Measurements from ENCODE around the gene UNC13B. TPM values are rescaled to one million over a fixed set of nuclear protein-coding genes. Genes with fewer than 3 reads are reported as not detected.

Gene UNC13B
- total RNA-seq, 1 experiment from 2014 or later: not detected

DNA sequence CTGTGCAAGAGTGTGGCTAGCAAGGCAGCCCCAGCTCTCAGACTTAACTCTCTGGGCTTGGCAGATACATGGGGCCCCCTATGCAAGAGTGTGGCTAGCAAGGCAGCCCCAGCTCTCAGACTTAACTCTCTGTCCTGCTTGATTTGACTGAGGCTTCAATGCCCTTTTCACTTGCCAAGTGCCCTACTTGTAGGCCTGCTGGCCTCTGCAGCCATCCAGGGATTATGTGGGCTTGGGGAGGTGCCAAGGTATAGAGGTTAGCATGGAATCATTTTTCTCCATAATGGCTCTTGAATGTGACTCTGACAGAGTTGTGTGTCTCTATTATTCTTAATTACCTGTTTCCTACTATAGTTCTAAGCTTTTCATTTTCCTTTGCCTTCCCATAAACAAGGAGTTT lies 212.6 kb downstream of the UNC13B start:
- no peak for DNase-seq
- Histone ChIP-seq H3K9me2 (replicated peaks; ENCODE audit: insufficient read depth, low read length) (no peaks in the 10 kb centered on the region), H3K4me3 (ENCODE audit: low read length) (no peak overlapping the region), H4K20me1 (ENCODE audit: insufficient read depth, low read depth, low read length) (no peaks in the 10 kb centered on the region), H3K9me3 (ENCODE audit: low read length) (no peaks in the 10 kb centered on the region), H3K4me2 (ENCODE audit: low read depth, low read length, poor library complexity, severe bottlenecking) (no peak overlapping the region), H3K4me1 (ENCODE audit: low read length) (no peaks in the 10 kb centered on the region), H3K9ac (ENCODE audit: low read length) (no peak overlapping the region), H3K27me3 (ENCODE audit: low read length) (no peaks in the 10 kb centered on the region), H2AFZ (ENCODE audit: low read length) (no peak overlapping the region), H3K27ac (ENCODE audit: low read length) (no peak overlapping the region), H3K36me3 (ENCODE audit: insufficient read depth, low read length) (no peaks in the 10 kb centered on the region), H3K79me2 (ENCODE audit: low read length) (no peaks in the 10 kb centered on the region)

DNA sequence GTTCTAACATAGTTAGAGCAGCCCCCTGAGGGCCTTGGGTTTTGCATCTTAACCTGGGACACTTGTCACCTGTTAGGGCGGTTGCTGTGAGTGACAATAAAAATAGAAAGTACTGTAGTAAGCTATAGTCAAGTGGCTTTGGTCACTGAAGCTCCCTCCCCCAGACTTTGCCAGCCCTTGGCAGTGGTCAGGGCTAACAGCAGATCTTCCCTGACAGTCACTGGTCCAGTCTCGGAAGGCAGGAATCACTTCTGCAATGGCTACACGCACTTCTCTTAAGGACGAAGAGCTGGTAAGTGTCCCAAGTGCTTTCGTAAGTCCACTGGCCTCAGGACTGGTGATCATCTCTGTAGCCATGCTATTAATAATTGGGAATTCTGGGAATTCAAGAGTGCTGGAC lies 213.1 kb downstream of the UNC13B start:
- H3K9ac ChIP-seq (ENCODE audit: low read length): no peak overlapping the region
- no peaks in the 10 kb centered on the region for H3K9me3 ChIP-seq (ENCODE audit: low read length)
- no peaks in the 10 kb centered on the region for H3K4me1 ChIP-seq (ENCODE audit: low read length)
- H4K20me1 ChIP-seq (ENCODE audit: insufficient read depth, low read depth, low read length): no peaks in the 10 kb centered on the region
- H3K4me2 ChIP-seq (ENCODE audit: low read depth, low read length, poor library complexity, severe bottlenecking): no peak overlapping the region
- no peak overlapping the region for H3K27ac ChIP-seq (ENCODE audit: low read length)
- H3K36me3 ChIP-seq (ENCODE audit: insufficient read depth, low read length): no peaks in the 10 kb centered on the region
- H3K4me3 ChIP-seq (ENCODE audit: low read length): no peak overlapping the region
- H3K9me2 ChIP-seq (replicated peaks; ENCODE audit: insufficient read depth, low read length): no peaks in the 10 kb centered on the region
- no peaks in the 10 kb centered on the region for H3K79me2 ChIP-seq (ENCODE audit: low read length)
- no peaks in the 10 kb centered on the region for H3K27me3 ChIP-seq (ENCODE audit: low read length)
- no peak overlapping the region for H2AFZ ChIP-seq (ENCODE audit: low read length)
- DNase-seq: no peak

DNA sequence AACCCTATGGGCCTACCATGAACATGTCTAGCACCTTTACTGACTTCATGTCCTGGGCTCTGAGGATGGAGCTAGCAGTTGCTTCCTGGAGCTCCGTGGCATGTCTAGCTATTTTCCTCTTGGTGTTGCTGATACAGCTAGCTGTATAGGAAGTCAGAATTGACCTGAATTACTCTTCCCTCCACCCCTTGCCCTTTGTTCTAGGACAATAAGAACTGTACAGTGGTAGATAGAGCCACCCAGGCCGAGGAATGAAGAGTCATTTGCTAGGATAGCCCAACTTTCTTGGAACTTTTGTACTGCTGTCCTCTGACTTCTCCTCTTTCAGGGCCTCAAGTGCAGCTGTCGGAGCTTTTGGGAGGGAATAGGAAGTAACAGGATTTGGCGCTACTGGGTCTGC lies 218.2 kb downstream of the UNC13B start:
- no peak overlapping the region for H3K9ac ChIP-seq (ENCODE audit: low read length)
- H3K9me3 ChIP-seq (ENCODE audit: low read length): no peaks in the 10 kb centered on the region
- H3K4me3 ChIP-seq (ENCODE audit: low read length): no peak overlapping the region
- H3K4me2 ChIP-seq (ENCODE audit: low read depth, low read length, poor library complexity, severe bottlenecking): no peak overlapping the region
- H3K27me3 ChIP-seq (ENCODE audit: low read length): no peaks in the 10 kb centered on the region
- no peak overlapping the region for H3K27ac ChIP-seq (ENCODE audit: low read length)
- H2AFZ ChIP-seq (ENCODE audit: low read length): no peak overlapping the region
- no peaks in the 10 kb centered on the region for H3K79me2 ChIP-seq (ENCODE audit: low read length)
- H4K20me1 ChIP-seq (ENCODE audit: insufficient read depth, low read depth, low read length): no peaks in the 10 kb centered on the region
- H3K9me2 ChIP-seq (replicated peaks; ENCODE audit: insufficient read depth, low read length): no peaks in the 10 kb centered on the region
- no peaks in the 10 kb centered on the region for H3K4me1 ChIP-seq (ENCODE audit: low read length)
- DNase-seq: no peak
- no peaks in the 10 kb centered on the region for H3K36me3 ChIP-seq (ENCODE audit: insufficient read depth, low read length)

DNA sequence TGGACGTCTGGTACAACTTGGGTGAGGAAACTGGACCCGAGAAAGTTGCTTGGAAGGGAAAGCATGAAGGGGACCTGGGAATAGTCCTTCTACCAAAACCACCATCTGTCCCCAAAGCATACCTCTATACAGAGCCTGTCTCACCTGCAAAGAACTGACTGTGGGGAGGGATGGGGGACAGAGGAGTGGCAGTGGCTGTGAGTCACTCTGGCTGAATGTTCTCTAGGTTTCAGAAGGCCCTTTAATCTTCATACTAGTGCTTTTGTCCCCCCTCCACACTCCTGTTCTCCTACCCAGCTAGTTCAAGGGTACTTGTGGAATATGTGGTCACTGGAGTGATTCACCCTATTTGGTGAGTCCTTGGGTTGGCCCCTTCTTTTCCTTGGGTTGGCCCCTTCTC lies 218.8 kb downstream of the UNC13B start:
- H3K27me3 ChIP-seq (ENCODE audit: low read length): no peaks in the 10 kb centered on the region
- H3K9me2 ChIP-seq (replicated peaks; ENCODE audit: insufficient read depth, low read length): no peaks in the 10 kb centered on the region
- H3K36me3 ChIP-seq (ENCODE audit: insufficient read depth, low read length): no peaks in the 10 kb centered on the region
- H3K79me2 ChIP-seq (ENCODE audit: low read length): no peaks in the 10 kb centered on the region
- H2AFZ ChIP-seq (ENCODE audit: low read length): no peak overlapping the region
- no peaks in the 10 kb centered on the region for H3K9me3 ChIP-seq (ENCODE audit: low read length)
- H3K4me1 ChIP-seq (ENCODE audit: low read length): no peaks in the 10 kb centered on the region
- DNase-seq: no peak
- H3K4me3 ChIP-seq (ENCODE audit: low read length): no peak overlapping the region
- H3K27ac ChIP-seq (ENCODE audit: low read length): no peak overlapping the region
- no peak overlapping the region for H3K9ac ChIP-seq (ENCODE audit: low read length)
- H3K4me2 ChIP-seq (ENCODE audit: low read depth, low read length, poor library complexity, severe bottlenecking): no peak overlapping the region
- H4K20me1 ChIP-seq (ENCODE audit: insufficient read depth, low read depth, low read length): no peaks in the 10 kb centered on the region

DNA sequence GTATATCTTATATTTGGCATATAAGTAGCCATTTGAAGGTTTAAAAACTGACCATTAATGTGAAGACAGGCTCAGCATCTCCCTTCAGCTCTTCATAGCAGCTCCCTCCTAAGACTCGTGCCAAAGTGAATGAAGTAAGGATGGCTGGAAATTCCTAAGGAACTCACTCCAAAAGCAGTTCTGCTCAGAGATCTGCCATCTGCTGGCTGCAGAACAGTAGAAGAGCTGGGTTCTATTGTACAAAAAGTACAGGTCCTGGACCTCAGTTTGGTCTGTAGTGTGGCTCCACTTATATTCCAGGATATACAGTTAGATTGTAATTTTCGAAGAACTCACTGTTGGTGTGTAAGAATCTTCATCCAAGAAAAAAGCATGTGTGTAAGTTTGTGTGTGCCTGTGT lies 223.2 kb downstream of the UNC13B start:
- Histone ChIP-seq H3K79me2 (ENCODE audit: low read length) (no peaks in the 10 kb centered on the region), H2AFZ (ENCODE audit: low read length) (no peak overlapping the region), H3K4me3 (ENCODE audit: low read length) (no peak overlapping the region), H3K9me3 (ENCODE audit: low read length) (no peaks in the 10 kb centered on the region), H3K36me3 (ENCODE audit: insufficient read depth, low read length) (no peaks in the 10 kb centered on the region), H3K9ac (ENCODE audit: low read length) (no peak overlapping the region), H3K4me1 (ENCODE audit: low read length) (no peaks in the 10 kb centered on the region), H3K9me2 (replicated peaks; ENCODE audit: insufficient read depth, low read length) (no peaks in the 10 kb centered on the region), H3K27me3 (ENCODE audit: low read length) (no peaks in the 10 kb centered on the region), H4K20me1 (ENCODE audit: insufficient read depth, low read depth, low read length) (no peaks in the 10 kb centered on the region), H3K27ac (ENCODE audit: low read length) (no peak overlapping the region), H3K4me2 (ENCODE audit: low read depth, low read length, poor library complexity, severe bottlenecking) (no peak overlapping the region)
- DNase-seq: no peak

DNA sequence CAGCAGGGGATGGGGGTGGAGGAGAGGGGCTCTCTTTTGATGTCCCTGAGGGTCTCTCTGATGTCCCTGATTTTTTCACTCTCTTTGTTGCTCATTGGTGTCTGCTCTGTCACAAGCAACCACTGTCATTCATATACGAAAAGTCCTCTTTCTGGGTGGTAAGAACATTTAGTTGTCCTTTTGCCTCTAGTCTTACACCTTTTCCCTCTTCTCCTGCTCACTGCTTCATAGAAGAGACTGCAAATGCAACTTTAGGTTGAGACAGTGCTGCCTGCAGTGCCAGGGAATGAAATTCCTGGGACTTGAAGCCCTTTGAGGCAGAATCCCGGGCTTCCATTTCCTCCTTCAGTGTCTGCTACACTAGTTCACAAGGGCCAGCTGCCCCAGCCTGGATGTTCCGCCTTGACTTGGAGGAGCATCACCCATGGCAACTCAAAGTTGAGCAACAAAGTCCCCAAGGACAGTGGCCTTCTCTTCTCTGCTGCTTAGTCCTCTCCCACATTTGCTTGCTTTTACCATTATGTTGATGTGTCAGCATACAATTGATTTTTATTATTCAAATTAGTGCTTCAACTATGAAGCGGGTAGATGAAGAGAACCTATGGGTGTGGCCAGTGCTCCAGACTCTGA lies 233.4 kb downstream of the UNC13B start:
- H3K9ac ChIP-seq (ENCODE audit: low read length): no peak overlapping the region
- H3K4me1 ChIP-seq (ENCODE audit: low read length): no peaks in the 10 kb centered on the region
- H3K27ac ChIP-seq (ENCODE audit: low read length): no peak overlapping the region
- H4K20me1 ChIP-seq (ENCODE audit: insufficient read depth, low read depth, low read length): no peaks in the 10 kb centered on the region
- H2AFZ ChIP-seq (ENCODE audit: low read length): no peak overlapping the region
- no peaks in the 10 kb centered on the region for H3K9me2 ChIP-seq (replicated peaks; ENCODE audit: insufficient read depth, low read length)
- no peaks in the 10 kb centered on the region for H3K27me3 ChIP-seq (ENCODE audit: low read length)
- no peak overlapping the region for H3K4me3 ChIP-seq (ENCODE audit: low read length)
- no peak overlapping the region for H3K4me2 ChIP-seq (ENCODE audit: low read depth, low read length, poor library complexity, severe bottlenecking)
- no peaks in the 10 kb centered on the region for H3K79me2 ChIP-seq (ENCODE audit: low read length)
- no peak for DNase-seq
- H3K36me3 ChIP-seq (ENCODE audit: insufficient read depth, low read length): no peaks in the 10 kb centered on the region
- no peaks in the 10 kb centered on the region for H3K9me3 ChIP-seq (ENCODE audit: low read length)

DNA sequence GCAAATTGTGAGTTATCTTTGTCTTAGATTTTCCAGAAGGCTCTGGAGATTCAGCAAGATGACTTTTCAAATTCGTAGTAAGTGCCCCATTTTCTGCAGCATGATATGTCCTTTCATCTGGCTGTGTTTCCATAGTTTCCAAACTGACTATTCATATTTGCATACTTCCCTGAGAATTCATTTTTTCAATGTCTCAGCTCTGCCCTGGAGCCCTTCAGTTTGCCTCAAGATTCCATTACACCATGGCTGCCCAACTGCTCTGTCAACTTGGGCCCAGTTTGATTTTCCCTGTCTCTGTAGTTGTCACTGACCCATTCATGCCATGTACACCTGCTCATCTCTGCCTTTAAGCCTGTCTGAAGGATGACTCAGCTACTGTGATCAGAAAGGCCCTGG lies 233.9 kb downstream of the UNC13B start:
- H3K9me3 ChIP-seq (ENCODE audit: low read length): no peaks in the 10 kb centered on the region
- no peaks in the 10 kb centered on the region for H3K27me3 ChIP-seq (ENCODE audit: low read length)
- H4K20me1 ChIP-seq (ENCODE audit: insufficient read depth, low read depth, low read length): no peaks in the 10 kb centered on the region
- H3K27ac ChIP-seq (ENCODE audit: low read length): no peak overlapping the region
- H3K9me2 ChIP-seq (replicated peaks; ENCODE audit: insufficient read depth, low read length): no peaks in the 10 kb centered on the region
- DNase-seq: no peak
- H3K36me3 ChIP-seq (ENCODE audit: insufficient read depth, low read length): no peaks in the 10 kb centered on the region
- H3K4me1 ChIP-seq (ENCODE audit: low read length): no peaks in the 10 kb centered on the region
- no peak overlapping the region for H2AFZ ChIP-seq (ENCODE audit: low read length)
- H3K79me2 ChIP-seq (ENCODE audit: low read length): no peaks in the 10 kb centered on the region
- no peak overlapping the region for H3K9ac ChIP-seq (ENCODE audit: low read length)
- no peak overlapping the region for H3K4me3 ChIP-seq (ENCODE audit: low read length)
- no peak overlapping the region for H3K4me2 ChIP-seq (ENCODE audit: low read depth, low read length, poor library complexity, severe bottlenecking)

DNA sequence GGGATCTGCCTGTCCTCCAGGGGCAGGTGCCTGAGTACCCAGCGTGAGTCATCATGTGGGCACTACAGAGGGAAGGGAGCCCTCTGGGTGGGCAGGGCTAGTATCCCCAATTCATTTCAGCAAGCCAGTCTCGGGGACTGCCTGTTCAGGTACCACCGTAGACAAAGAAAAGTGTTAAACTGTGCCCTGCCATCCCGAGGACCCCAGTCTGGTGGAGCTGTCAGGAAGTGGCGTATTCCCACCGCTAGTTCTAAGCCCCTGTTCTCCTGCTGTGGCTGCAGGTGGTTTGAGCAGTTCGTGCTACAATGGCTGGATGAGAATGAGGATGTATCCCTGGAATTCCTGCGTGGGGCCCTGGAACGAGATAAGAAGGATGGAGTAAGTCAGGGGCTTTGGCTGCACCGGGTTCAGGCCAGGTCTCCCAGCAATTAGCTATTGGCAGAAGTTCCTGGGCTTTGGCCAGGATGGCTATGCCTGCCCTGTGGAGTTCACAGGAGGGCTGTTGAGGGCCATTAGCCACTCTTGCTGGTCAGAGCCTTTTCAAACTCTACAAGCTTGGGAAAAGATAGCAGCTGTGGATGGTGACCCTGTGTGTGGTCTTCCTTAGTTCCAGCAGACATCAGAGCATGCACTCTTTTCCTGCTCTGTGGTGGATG lies 234.9 kb downstream of the UNC13B start:
- Histone ChIP-seq H3K27me3 (ENCODE audit: low read length) (no peaks in the 10 kb centered on the region), H3K4me1 (ENCODE audit: low read length) (no peaks in the 10 kb centered on the region), H3K4me3 (ENCODE audit: low read length) (no peak overlapping the region), H4K20me1 (ENCODE audit: insufficient read depth, low read depth, low read length) (no peaks in the 10 kb centered on the region), H3K4me2 (ENCODE audit: low read depth, low read length, poor library complexity, severe bottlenecking) (no peak overlapping the region), H3K9me3 (ENCODE audit: low read length) (no peaks in the 10 kb centered on the region), H3K9ac (ENCODE audit: low read length) (no peak overlapping the region), H3K27ac (ENCODE audit: low read length) (no peak overlapping the region), H3K79me2 (ENCODE audit: low read length) (no peaks in the 10 kb centered on the region), H3K36me3 (ENCODE audit: insufficient read depth, low read length) (no peaks in the 10 kb centered on the region), H3K9me2 (replicated peaks; ENCODE audit: insufficient read depth, low read length) (no peaks in the 10 kb centered on the region), H2AFZ (ENCODE audit: low read length) (no peak overlapping the region)
- DNase-seq: peak; percentile 5

All from Karpas-422 (cell line).